ENCODE results near the gene NAGLU.
A peak's percentile ranks its signal among the peaks of the same experiment; 100 is the strongest.
"Not testable (repeated sequence)": the region's sequence is repeated elsewhere in the genome, so short reads cannot be mapped to it uniquely, and the experiment has no call there.

The NAGLU gene

DNA sequence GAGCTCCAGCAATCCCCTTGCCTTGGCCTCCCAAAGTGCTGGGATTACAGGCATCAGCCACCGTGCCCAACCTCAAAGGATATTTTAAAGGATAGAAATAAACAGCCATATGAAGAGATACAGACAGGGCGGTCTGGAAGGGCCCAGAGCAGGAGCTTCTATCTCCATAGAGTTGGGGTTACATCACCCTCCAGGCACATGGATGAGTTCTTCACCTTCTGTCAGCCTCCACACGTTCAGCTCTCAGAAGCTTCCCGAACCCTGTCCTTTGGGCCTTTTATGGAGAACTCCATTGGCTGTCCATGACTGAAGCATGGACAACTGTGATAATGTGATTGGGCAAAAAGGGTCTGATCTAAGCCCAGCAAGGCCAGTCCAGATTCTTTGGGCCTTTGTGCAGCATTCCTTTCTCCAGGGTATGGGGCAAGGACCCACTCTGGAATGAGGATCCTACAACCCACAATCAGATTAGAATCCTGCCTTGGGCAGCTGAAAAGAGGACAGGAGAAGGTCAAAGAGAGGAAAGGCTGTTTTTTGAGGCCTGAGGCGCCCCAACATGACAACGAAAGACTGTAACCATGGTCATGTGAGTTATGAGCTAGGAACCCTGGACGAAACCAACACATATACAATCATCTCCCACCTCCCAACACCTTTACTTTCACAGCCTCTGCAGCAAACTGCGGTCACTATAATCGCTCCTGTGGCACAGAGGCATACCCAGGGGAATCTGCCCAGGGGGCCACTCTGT, 9.9 kb downstream of the NAGLU start:
- not testable (repeated sequence) for DNase-seq

DNA sequence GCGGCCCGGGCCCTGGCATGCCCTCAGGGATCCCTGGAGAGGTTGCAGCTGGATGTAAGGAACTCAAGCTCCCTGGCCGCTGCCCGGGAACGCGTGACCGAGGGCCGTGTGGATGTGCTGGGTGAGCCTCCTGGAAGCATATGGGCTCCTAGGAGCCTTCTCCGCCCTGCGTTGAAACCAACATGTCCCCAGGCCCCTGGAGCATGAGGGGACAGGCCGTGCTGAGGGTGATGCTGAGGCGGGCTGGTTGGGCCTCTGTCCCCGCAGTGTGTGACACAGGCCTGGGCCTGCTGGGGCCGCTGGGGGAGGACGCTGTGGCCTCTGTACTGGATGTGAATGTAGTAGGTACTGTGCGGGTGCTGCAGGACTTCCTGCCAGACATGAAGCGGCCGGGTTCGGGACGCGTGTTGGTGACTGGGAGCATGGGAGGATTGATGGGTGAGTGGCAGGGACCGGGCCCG, 11.0 kb downstream of the NAGLU start:
- DNase-seq: no peak

DNA sequence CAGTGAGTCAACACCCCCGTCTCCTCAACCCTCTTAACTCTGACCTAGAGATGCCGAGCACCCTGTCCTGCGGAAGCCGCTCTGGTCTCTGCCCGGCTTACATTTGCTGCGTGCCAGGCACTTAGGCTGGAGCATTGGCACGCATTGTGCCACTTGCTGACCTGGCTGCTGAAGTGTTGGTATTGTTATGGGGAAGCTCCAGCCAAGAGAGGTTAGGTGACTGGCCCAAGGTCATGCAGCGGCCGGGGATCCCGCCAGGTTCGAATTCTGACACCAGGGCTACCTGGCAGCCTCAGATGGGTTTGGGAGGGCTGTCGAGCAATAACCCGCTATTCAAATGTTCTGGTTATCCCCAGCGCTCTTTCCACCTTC, 11.6 kb downstream of the NAGLU start:
- no peak for DNase-seq

DNA sequence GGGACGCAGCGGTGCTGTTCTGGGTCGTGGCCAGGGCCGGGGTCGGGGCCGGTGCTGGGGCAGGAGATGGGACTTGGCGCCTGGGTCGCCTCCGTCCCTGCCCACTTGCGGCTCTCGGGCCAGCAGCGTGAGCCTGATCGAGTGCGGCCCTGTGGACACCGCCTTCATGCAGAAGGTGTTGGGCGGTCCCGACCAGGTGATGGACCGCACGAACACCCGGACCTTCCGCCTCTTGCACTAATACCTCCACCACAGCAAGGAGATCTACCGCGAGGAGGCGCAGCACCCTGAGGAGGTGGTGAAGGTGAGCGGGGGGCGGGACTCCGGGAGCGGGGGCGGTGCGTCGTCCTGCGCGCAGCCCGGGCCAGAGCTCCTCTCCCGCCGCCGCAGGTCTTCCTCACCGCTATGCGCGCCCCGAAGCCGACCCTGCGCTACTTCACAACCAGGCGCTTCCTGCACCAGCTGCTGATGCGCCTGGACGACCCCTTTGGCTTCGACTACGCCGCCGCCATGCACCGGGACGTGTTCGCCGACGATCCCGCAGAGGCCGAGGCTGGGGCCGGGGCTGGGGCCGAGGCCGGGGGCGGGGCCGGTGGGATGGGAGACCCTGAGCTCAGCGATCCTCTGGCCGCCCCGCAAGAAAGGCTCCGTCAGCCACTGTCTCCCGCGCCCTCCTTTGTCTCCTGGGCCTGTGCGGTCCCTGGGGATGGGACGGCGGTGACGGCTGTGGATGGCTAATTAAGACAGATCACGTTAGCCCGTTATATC, 12.2 kb downstream of the NAGLU start:
- DNase-seq: no peak

DNA sequence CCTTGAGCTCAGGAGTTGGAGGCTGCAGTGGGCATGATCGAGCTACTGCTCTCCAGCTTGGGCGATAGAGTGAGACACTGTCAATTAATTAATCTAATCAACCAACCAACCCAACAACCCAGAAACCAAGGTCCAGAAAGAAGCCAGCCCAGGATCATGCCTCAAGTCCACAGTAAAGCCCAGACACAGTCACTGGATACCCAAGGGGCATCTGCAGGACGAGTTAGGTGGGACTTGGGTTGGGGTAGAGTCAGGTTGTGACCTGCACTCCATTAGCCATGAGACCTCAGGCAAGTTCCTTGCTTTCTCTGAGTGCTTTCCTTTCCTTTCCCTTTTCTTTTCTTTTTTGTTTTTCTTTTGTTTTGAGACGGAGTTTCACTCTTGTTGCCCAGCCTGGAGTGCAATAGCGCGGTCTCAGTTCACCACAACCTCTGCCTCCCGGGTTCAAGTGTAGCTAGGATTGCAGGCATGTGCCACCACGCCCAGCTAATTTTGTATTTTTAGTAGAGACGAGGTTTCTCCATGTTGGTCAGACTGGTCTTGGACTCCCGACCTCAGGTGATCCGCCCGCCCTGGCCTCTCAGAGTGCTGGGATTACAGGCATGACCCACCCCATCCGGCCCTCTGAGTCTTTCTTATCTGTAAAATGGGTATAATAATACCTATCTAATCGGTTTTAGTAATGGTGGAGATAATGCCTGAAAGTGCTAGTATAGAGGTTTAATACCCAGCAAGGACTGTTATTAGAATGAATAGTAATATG, 13.1 kb downstream of the NAGLU start:
- no peak for DNase-seq

DNA sequence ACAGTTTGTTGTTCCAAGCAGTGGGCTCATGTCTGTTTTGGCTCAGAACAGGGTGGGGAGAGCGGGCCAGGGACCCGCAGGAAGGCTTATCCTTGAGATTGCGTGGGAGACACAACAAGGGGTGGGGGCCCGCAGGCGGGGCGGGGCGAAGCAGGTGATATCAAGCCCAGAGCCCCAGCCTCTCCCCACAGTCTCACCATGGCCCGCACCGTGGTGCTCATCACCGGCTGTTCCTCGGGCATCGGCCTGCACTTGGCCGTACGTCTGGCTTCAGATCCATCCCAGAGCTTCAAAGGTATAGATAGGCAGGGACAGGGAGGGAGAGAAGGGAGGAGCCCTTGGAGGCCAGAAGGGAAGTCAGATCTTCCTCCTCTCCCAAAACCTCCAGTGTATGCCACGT, 16.7 kb downstream of the NAGLU start, which contains the start of gene HSD17B1:
Gene HSD17B1, plus strand, starts transcription at position 188 of the 400 bp plus-strand sequence. Its CDS starts 11 bp downstream, at position 199.
- not testable (repeated sequence) for DNase-seq

DNA sequence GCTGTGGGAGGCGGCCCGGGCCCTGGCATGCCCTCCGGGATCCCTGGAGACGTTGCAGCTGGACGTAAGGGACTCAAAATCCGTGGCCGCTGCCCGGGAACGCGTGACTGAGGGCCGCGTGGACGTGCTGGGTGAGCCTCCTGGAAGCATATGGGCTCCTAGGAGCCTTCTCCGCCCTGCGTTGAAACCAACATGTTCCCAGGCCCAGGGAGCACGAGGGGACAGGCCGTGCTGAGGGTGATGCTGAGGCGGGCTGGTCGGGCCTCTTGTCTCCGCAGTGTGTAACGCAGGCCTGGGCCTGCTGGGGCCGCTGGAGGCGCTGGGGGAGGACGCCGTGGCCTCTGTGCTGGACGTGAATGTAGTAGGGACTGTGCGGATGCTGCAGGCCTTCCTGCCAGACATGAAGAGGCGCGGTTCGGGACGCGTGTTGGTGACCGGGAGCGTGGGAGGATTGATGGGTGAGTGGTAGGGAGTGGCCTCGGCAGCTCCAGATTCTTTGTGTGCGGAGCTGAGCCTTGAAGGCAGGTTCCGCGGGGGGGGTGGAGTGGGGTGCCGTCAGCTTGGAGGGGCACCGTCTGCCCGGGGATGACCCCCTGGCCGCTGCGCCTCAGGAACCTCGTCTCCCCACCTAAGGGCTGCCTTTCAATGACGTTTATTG, 17.2 kb downstream of the NAGLU start:
- no peak for DNase-seq

DNA sequence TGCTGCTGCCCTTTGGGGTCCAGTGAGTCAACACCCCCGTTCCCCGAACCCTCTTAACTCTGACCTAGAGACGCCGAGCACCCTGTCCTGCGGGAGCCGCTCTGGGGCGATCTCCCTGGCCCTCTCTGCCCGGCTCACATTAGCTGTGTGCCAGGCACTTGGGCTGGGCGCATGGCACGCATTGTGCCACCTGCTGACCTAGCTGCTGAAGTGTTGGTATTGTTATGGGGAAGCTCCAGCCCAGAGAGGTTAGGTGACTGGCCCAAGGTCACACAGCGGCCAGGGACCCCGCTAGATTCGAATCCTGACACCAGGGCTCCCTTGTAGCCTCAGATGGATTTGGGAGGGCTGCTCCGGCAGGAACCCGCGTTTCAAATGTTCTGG, 17.8 kb downstream of the NAGLU start:
- DNase-seq: no peak

DNA sequence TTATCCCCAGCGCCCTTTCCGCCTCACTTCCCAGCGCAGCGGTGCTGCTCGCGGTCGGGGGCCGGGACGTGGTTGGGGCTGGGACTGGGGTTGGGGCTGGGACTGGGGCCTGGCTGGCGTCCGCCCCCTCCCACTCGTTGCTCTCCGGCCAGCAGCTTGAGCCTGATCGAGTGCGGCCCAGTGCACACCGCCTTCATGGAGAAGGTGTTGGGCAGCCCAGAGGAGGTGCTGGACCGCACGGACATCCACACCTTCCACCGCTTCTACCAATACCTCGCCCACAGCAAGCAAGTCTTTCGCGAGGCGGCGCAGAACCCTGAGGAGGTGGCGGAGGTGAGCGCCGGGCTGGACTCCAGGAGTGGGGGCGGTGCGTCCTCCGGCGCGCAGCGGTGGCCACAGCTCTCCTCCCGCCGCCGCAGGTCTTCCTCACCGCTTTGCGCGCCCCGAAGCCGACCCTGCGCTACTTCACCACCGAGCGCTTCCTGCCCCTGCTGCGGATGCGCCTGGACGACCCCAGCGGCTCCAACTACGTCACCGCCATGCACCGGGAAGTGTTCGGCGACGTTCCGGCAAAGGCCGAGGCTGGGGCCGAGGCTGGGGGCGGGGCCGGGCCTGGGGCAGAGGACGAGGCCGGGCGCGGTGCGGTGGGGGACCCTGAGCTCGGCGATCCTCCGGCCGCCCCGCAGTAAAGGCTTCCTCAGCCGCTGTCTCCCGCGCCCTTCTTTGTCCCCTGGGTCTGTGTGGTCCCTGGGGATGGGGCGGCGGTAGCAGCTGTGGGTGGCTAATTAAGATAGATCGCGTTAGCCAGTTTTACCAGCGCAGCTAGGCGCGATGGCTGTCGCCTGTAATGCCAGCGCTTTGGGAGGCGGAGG, 18.4 kb downstream of the NAGLU start:
- peak; percentile 77 for DNase-seq

DNA sequence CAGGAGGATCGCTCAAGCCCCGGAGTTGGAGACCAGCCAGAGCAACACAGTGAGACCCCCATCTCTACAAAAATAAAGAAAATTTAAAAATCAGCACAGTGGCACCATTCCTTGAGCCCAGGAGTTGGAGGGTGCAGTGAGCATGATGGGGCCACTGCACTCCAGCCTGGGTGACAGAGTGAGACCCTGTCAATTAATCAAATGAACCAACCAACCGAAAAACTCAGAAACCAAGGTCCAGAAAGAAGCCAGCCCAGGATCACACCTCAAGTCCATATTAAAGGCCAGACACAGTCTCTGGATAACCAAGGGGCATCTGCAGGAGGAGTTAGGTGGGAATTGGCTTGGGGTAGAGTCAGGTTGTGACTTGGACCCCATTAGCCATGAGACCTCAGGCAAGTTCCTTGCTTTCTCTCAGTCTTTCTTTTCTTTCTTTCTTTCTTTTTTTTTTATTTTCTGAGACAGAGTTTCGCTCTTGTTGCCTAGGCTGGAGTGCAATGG, 19.1 kb downstream of the NAGLU start:
- DNase-seq: no peak

DNA sequence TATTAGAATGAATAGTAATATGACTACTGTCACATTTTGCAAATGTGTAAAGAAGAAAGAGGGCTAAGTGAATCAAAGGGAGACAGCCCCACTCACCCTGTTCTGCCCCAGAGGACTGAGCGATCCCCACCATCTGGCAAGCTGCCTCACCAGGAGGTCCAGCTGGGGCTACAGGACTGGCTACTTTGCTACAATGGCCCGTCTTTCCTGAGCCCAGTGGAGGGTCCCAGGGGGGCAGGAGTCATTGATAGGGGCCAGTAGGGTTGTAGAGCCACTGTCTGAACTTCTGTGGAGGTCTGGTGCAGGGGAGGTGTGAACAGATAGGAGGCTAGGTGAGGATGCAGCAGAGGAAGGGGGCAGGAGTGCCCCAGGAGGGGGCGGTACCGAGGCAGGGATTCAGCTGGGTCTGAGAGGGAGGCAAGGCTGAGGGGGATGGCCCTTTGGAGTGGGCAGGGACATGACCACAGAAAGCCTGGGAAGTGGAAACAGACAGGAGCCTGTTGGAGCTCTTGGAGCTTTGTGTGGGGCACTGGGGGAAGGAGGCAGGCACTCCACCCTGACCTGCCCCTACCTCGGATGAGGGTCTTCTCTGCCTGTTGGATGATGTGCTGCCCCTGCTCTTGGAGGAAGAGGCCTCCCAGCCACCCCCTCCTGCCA, 20.0 kb downstream of the NAGLU start:
- not testable (repeated sequence) for DNase-seq

DNA sequence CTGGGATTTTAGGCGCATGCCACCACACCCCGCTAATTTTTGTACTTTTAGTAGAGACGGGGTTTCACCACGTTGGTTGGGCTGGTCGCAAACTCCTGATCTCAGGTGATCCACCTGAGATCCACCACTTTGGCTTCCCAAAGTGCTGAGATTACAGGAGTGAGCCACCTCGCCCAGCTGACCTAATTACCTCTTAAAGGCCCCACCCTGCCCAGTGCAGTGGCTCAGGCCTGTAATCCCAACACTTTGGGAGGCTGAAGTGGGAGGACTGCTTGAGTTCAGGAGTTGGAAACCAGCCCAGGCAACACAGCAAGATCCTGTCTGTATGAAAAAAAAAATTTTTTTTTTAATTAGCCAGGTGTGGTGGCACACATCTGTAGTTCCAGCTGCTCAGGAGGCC, 23.0 kb downstream of the NAGLU start:
- peak; percentile 45 for DNase-seq

DNA sequence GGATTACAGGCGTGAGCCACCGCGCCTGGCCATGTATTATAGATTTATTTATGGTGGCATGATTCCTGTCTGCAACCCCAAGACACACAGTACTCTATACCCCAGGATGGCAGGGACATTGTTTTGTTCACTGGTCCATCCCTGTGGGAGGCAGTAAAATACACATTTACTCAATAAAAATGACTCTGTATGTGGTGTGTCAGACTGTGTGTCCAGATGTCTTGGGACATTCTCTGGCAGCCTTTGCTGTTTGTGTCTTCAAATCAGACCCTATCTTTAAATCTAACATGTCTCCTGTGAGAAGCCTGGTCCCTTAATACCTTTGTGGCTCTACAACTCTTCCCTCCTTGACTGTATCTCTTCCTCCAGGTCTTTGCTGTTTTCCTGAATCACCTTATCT, 24.2 kb downstream of the NAGLU start:
- DNase-seq: no peak

DNA sequence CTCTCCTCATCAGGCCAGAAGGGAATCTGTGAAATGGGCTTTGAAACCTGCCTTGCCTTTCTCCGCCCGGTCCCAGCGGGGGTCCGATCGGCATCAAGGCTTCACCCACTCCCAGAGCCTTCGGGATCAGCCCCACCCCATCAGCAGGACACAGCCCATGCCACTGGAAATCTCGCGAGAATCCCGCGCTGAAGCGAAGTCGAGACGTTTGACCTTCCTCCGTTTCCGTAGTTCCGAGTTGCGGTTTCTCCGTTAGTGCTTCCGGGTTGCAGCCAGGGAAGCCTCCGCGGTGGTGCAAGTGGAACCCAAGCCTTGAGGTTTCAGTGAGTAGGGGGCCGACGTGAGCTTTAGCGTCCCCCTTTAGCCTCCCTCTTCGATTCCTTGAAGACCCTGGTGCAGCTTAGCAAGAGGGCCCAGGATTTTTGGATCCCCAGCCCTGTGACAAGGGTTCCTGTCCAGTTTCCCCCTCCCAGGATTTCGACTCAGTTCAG, 25.9 kb downstream of the NAGLU start, which contains the start of gene COASY:
Gene COASY, plus strand, starts transcription at position 252 of the 491 bp plus-strand sequence. CDS start 475 bp downstream, outside the sequence.
- peak; percentile 94 for DNase-seq

DNA sequence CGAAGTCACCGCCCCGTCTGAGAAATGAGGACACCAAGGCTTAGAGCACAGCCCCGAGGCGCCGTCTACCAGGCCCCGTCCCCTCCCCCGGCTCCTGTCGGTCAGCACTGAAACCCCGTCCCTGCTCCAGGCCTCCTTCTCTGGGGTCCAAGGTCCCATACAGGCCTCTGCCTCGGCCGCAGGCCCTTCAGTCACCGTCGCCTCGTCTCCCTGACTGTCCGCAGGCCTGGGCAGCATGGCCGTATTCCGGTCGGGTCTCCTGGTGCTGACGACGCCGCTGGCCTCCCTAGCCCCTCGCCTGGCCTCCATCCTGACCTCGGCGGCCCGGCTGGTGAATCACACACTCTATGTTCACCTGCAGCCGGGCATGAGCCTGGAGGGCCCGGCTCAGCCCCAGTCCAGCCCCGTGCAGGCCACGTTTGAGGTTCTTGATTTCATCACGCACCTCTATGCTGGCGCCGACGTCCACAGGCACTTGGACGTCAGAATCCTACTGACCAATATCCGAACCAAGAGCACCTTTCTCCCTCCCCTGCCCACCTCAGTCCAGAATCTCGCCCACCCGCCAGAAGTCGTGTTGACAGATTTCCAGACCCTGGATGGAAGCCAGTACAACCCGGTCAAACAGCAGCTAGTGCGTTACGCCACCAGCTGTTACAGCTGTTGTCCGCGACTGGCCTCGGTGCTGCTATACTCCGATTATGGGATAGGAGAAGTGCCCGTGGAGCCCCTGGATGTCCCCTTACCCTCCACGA, 26.5 kb downstream of the NAGLU start:
- no peak for DNase-seq

DNA sequence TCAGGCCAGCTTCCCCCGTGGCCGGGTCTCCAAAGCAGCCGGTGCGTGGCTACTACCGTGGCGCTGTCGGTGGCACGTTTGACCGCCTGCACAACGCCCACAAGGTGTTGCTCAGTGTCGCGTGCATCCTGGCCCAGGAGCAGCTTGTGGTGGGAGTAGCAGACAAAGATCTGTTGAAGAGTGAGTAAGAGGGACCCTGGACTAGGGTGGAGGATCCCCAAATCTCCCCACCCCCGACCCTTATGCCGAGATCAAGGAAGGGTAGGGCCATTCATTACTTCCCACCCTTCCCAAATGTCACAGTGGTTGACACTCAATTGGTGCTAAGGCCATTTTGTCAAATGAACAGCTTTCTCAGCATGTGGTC, 27.1 kb downstream of the NAGLU start:
- no peak for DNase-seq

DNA sequence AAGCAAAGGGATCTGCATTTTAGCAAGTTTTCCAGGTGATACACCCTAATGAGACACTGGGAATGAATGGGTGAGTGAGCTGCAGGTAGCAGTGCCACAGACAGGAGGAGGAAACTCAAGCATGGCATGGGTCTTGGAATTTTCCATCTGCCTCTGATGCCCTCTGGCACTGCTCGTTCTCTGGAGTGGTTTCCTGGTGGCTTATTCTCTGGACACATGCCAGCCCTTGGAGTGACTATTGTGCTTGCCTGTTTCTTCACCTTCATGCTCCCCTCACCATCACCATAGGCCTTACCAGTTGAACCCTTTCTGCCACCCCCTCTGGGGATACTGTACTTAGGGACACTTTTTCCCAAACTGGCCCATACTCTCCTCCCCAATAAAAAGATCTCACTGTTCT, 27.5 kb downstream of the NAGLU start:
- no peak for DNase-seq

DNA sequence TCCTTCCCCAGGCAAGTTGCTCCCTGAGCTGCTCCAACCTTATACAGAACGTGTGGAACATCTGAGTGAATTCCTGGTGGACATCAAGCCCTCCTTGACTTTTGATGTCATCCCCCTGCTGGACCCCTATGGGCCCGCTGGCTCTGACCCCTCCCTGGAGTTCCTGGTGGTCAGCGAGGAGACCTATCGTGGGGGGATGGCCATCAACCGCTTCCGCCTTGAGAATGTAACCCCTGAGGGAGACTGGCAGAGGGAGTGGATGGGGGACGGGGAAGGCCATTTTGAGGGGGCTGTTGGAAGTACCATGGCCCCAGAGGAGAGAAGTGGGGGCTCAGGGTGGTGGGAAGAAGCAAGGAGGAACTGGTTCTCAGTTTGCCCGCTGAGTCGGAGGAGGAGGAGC, 27.9 kb downstream of the NAGLU start:
- no peak for DNase-seq

DNA sequence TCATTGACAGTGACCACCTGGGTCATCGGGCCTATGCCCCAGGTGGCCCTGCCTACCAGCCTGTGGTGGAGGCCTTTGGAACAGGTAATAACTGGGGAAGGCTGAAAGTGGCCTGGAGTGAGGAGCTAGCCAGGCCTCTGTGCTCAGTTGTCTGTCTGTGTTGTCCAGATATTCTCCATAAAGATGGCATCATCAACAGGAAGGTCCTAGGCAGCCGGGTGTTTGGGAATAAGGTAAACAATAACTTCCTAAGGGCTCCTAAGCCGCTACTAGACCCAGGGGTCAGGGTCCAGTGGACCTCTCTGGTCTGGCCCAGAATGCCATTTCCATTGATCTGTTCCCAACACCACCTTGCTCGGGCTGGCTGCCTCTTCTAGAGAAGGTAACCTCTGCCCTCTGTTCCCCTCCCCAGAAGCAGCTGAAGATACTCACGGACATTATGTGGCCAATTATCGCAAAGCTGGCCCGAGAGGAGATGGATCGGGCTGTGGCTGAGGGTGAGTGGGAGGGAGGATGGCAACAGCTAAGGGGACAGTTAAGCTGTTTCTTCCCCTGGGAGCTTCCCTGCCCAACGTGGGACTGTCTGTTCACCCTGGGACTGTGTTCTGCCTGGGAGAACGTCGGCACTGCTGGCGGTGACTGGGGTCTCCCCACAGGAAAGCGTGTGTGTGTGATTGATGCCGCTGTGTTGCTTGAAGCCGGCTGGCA, 28.9 kb downstream of the NAGLU start:
- no peak for DNase-seq

All from NCI-H226 (cell line).